PFSK-1 (cell line): ENCODE results near the gene FEM1B.

Source experiments
- FOXP2 ChIP-seq: optimal IDR thresholded peaks from 2 replicates; pipeline ENCODE3; 2011; ENCODE audit warnings: borderline replicate concordance, control low read depth, inconsistent platforms; ENCODE audit not compliant: insufficient read depth; ENCODE audit errors: extremely low read length, extremely low read depth
- TAF1 ChIP-seq: IDR thresholded peaks from 2 replicates; pipeline ENCODE4 v1.6.1; 2012; ENCODE audit warnings: low read length, control low read depth, borderline replicate concordance; ENCODE audit not compliant: insufficient read depth

DNA sequence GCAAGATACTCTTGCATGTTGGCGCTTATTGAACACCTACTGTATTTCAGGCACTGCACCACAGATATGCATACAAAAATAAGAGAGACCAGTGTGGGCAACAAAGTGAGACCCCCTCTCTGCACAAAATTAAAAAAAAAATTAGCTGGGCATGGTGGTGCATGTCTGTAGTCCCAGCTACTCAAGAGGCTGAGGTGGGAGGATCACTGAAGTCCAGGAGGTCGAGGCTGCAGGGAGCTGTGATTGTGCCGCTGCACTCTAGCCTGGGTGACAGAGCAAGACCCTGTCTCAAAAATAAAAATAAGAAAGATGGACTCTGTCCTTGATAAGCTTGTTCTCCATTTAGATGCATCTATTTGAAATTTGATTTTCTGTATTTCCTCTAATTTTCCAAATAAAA, 20.8 kb downstream of the FEM1B start:
- TF ChIP-seq TAF1: no peak
- TF ChIP-seq FOXP2: no peak
